Measurements from ENCODE around the gene NELL2. TPM values are rescaled to one million over a fixed set of nuclear protein-coding genes. Genes with fewer than 3 reads are reported as not detected.

Gene NELL2
- total RNA-seq, 1 donor, result 0.36 TPM

GRCh38 chr12:44603701-44604100 lies 272.4 kb downstream of the NELL2 start:
- no peak for TF ChIP-seq CTCF (IDR thresholded peaks at IDR 0.05; ENCODE audit: insufficient read depth, low read length)
- H3K4me3 ChIP-seq (ENCODE audit: low read depth, low read length), result no peak overlapping the region
- DNase-seq (ENCODE audit: low read depth), result no peak

- no peak for TF ChIP-seq CTCF (IDR thresholded peaks at IDR 0.05; ENCODE audit: insufficient read depth, low read length)
- no peak overlapping the region for H3K4me3 ChIP-seq (ENCODE audit: low read depth, low read length)
- no peak for DNase-seq (ENCODE audit: low read depth)
Measured at GRCh38 chr12:44592626-44593025, 283.5 kb downstream of the NELL2 start.

- TF ChIP-seq CTCF (IDR thresholded peaks at IDR 0.05; ENCODE audit: insufficient read depth, low read length), result no peak
- DNase-seq (ENCODE audit: low read depth), result no peak
- no peak overlapping the region for H3K4me3 ChIP-seq (ENCODE audit: low read depth, low read length)
Measured at GRCh38 chr12:44589697-44590096, 286.4 kb downstream of the NELL2 start.

GRCh38 chr12:44588651-44589050 lies 287.5 kb downstream of the NELL2 start:
- no peak for TF ChIP-seq CTCF (IDR thresholded peaks at IDR 0.05; ENCODE audit: insufficient read depth, low read length)
- DNase-seq (ENCODE audit: low read depth), result no peak
- no peak overlapping the region for H3K4me3 ChIP-seq (ENCODE audit: low read depth, low read length)

- no peak for TF ChIP-seq CTCF (IDR thresholded peaks at IDR 0.05; ENCODE audit: insufficient read depth, low read length)
- no peak overlapping the region for H3K4me3 ChIP-seq (ENCODE audit: low read depth, low read length)
- no peak for DNase-seq (ENCODE audit: low read depth)
Measured at GRCh38 chr12:44584625-44585024, 291.5 kb downstream of the NELL2 start.

GRCh38 chr12:44582521-44582920 lies 293.6 kb downstream of the NELL2 start:
- TF ChIP-seq CTCF (IDR thresholded peaks at IDR 0.05; ENCODE audit: insufficient read depth, low read length), result no peak
- H3K4me3 ChIP-seq (ENCODE audit: low read depth, low read length), result no peak overlapping the region

GRCh38 chr12:44581642-44582242 lies 294.4 kb downstream of the NELL2 start:
- TF ChIP-seq CTCF (IDR thresholded peaks at IDR 0.05; ENCODE audit: insufficient read depth, low read length), result no peak
- no peak for DNase-seq (ENCODE audit: low read depth)
- H3K4me3 ChIP-seq (ENCODE audit: low read depth, low read length), result no peak overlapping the region

More at GRCh38 chr12:44582521-44582920, 293.6 kb downstream of the NELL2 start:
- no peak for DNase-seq (ENCODE audit: low read depth)
